Myocyte (in vitro differentiated cells): ENCODE results near the gene RUSF1. TPM values are rescaled to one million over a fixed set of nuclear protein-coding genes. Genes with fewer than 3 reads are reported as not detected.
A peak's percentile ranks its signal among the peaks of the same experiment; 100 is the strongest.
"Not testable (repeated sequence)": the region's sequence is repeated elsewhere in the genome, so short reads cannot be mapped to it uniquely, and the experiment has no call there.

Experiments
- DNase-seq: peaks from one replicate; pipeline ENCODE4 v3.0.0-alpha.2; 2012; ENCODE audit warnings: low read depth
- total RNA-seq: library from RNA; depleted of rRNA; stranded (reverse); fragments of >200 nt; gene quantifications from 2 replicates; pipeline ENCODE4 v1.2.3, GENCODE V29; 2014

The RUSF1 gene
- total RNA-seq, 1 donor from 2014 or later, result 58.9 TPM

GRCh38 chr16:31517800-31518402 is 9.7 kb upstream of the RUSF1 start:
- no peak for DNase-seq

GRCh38 chr16:31513884-31514283 is 5.7 kb upstream of the RUSF1 start:
- DNase-seq, result no peak

GRCh38 chr16:31513126-31513525 is 4.9 kb upstream of the RUSF1 start:
- DNase-seq, result peak; percentile 90

GRCh38 chr16:31508706-31509195 is 560 bp upstream of the RUSF1 start:
- peak; percentile 48 for DNase-seq

GRCh38 chr16:31507617-31507928 is 618 bp downstream of the RUSF1 start:
- no peak for DNase-seq

GRCh38 chr16:31505483-31505882 is 2.7 kb downstream of the RUSF1 start:
- DNase-seq, result no peak

- no peak for DNase-seq
Observed at GRCh38 chr16:31504159-31504558, 4.0 kb downstream of the RUSF1 start.

GRCh38 chr16:31503555-31503954 is 4.6 kb downstream of the RUSF1 start:
- DNase-seq, result not testable (repeated sequence)

GRCh38 chr16:31502981-31503380 is 5.2 kb downstream of the RUSF1 start:
- no peak for DNase-seq

- DNase-seq, result no peak
Observed at GRCh38 chr16:31501966-31502348, 6.2 kb downstream of the RUSF1 start.

GRCh38 chr16:31501226-31501965 is 6.8 kb downstream of the RUSF1 start:
- no peak for DNase-seq

GRCh38 chr16:31499928-31500327 is 8.3 kb downstream of the RUSF1 start:
- no peak for DNase-seq

- DNase-seq, result no peak
Observed at GRCh38 chr16:31498493-31498892, 9.7 kb downstream of the RUSF1 start.

GRCh38 chr16:31496670-31497069 is 11.5 kb downstream of the RUSF1 start:
- DNase-seq, result no peak

- no peak for DNase-seq
Observed at GRCh38 chr16:31493506-31494125, 14.6 kb downstream of the RUSF1 start.

GRCh38 chr16:31491778-31492418 is 16.3 kb downstream of the RUSF1 start:
- no peak for DNase-seq

GRCh38 chr16:31489616-31490584 is 18.3 kb downstream of the RUSF1 start:
- DNase-seq, result no peak

- DNase-seq, result no peak
Observed at GRCh38 chr16:31489298-31489564, 19.0 kb downstream of the RUSF1 start.

GRCh38 chr16:31488468-31489297 is 19.5 kb downstream of the RUSF1 start:
- no peak for DNase-seq
